ENCODE measurements around the gene PNLIPRP2.

PNLIPRP2 gene

GRCh38 chr10:116610443-116611152, 10.2 kb upstream of the PNLIPRP2 start:
- intact Hi-C loops (cut with DNase I): no loop called here
- DNase-seq: no peak

DNA sequence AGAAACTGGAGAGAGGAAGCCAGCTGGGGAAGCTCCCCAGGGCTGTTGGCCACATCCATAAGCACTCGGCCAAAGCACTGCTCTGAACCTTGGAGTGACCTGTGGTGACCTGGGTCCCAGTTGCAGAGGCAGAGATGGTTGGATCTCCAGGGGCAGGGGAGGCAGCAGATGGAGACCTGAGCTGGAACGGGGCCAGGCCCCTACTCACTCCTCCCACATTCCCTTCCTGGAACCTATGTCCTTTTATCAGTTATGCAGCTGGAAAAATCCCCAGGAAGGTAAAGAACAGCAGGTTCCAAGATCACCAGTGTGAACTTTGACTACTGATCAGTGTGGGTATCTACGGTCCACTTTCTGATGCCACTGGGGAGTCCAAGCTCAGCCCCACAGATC, 9.6 kb upstream of the PNLIPRP2 start:
- DNase-seq: no peak

GRCh38 chr10:116612107-116612769, 8.5 kb upstream of the PNLIPRP2 start:
- no peak for DNase-seq
- intact Hi-C loops (cut with DNase I): no loop called here

More for the DNA sequence above, 9.6 kb upstream of the PNLIPRP2 start:
- intact Hi-C loops (cut with DNase I): no loop called here

DNA sequence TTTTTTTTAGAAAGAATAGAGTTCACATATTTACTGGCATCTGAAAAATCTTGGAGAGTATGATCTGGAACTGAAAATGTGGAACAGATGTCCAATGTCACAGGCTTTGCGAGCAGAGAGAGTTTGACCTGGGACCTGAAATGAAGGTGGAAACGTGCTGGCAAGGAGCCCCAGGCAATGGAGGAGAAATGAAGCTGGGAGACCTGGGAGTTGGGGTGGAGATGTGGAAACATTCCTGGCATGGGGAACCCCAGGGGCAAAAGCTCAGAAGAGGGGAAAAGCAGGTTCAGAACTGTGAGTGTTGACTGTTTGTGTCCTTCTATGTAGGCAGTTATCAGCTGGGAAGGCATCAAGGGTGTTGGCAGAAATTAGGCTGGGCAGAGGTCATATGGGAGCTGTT, 7.3 kb upstream of the PNLIPRP2 start:
- DNase-seq: no peak
- intact Hi-C loops (cut with DNase I): no loop called here

DNA sequence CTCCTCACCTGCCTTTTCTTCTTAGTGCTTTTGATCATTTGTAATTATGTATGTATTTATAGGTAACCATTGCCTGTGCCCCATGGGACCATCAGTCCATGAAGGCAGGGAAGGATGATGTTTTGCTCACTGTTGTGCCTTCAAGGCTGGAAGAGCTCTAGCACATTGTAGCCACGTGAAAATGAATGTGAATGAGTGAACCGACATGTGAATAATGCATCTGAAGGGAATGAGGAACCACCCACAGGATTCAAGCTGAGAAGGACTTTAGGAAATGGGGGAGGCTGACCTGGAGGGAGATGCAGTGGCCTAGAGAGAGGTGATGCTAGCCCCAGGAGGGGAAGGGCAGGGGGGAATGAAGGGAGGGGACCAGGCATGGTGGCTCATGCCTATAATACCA, 6.0 kb upstream of the PNLIPRP2 start:
- no peak for DNase-seq
- intact Hi-C loops (cut with DNase I): no loop called here

DNA sequence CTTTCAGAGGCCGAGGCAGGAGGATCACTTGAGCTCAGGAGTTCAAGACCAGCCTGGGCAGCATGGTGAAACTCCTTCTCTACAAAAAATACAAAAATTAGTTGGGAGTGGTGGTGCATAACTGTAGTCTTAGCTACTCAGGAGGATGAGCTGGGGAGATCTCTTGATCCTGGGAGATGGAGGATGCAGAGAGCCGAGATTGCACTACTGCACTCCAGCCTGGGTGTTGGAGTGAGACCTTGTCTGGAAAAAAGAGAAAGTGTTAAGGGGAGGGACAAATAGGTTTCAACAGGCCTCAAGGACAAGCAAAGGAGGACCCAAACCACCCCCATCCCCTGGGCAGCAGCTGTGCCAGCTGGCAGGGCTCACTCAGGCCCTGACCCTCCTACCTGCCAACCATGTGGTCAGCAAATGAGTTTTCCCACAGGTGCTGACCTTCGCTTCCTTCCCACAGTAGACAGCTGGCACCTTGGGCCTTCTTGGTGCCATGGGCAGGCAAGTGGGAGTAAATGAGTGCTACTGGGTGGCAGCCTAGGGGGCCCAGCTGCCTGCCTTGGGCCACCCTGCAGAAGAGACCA, 5.5 kb upstream of the PNLIPRP2 start:
- intact Hi-C loops (cut with DNase I): no loop called here

DNA sequence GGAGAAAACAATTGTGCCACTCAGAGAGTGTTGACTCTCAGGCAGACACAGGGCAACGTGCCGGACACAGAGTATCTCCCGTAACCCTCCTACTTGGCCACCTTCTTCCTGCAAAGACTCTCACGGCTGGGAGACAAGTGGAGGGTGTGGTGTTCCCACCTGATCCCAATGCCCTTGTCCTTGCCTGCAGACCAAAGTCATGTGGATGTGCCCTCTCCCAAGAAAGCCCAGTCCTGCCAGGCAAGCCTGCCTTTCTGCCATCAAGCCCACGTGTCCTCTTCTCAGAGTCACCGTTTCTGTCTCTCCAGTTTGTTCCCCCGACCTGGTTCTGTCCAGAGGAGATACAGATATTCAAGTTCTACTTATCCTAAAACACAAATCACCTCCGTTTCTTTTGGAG, 723 bp downstream of the PNLIPRP2 start:
- intact Hi-C loops (cut with DNase I): no loop called here
- no peak for DNase-seq

More for the DNA sequence above, 5.5 kb upstream of the PNLIPRP2 start:
- no peak for DNase-seq

DNA sequence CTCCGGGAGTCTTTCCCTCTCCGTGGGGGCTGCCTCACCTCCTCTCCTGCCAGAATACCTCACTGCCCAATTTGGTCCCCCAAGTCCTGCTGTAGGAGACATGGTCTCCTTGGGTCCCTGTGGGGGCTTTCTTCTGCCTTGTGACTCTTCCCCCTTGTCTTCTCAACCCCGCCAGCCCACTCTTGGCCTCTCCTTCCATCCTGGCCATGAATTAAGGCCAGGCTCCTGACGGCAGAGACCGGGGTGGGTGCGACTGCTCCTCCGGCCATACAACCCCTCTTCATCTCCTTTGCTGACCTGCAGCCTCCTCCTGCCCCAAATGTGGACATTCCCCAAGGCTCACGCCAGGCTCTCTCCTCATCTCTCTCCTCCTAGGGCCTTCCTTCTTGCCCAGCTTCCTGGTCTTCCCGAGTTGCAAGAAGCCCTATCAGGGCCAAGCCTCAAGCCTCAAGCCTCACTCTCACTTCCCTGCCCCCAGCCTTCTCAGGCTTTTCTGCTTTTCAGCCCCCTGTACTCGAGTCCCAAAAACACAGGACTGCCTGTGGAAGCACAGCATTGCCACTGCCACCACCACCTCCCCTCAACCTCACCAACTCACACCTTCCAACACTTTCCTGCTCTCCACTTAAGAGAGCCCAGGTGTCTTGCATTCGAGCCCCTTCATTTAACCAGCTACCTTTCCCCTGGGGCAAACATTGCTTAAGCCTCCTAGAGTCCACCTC, 1.3 kb downstream of the PNLIPRP2 start:
- intact Hi-C loops (cut with DNase I): no loop called here
- no peak for DNase-seq

GRCh38 chr10:116625845-116626244, 5.1 kb downstream of the PNLIPRP2 start:
- no peak for DNase-seq
- intact Hi-C loops (cut with DNase I): no loop called here

DNA sequence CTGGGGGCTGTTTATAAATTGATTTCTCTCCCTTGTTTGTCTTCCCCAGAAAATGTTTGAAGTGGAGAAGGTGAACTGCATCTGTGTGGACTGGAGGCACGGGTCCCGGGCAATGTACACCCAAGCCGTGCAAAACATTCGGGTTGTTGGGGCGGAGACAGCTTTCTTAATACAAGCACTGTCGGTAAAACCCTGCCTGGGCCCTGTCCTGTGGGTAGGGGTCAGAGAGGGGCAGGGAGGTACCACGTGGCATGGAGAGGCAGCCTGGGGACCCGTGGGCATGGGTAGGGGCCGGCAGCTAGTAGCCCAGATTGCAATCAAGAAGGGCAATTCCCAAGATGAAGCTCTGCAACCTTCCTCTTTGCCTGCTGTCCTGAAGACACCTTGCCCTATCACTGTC, 6.1 kb downstream of the PNLIPRP2 start:
- no peak for DNase-seq
- intact Hi-C loops (cut with DNase I): no loop called here

GRCh38 chr10:116627386-116627933, 6.7 kb downstream of the PNLIPRP2 start:
- intact Hi-C loops (cut with DNase I): no loop called here
- peak in 19 of 42 donors; percentile 7 to 58 (median 23) for DNase-seq

DNA sequence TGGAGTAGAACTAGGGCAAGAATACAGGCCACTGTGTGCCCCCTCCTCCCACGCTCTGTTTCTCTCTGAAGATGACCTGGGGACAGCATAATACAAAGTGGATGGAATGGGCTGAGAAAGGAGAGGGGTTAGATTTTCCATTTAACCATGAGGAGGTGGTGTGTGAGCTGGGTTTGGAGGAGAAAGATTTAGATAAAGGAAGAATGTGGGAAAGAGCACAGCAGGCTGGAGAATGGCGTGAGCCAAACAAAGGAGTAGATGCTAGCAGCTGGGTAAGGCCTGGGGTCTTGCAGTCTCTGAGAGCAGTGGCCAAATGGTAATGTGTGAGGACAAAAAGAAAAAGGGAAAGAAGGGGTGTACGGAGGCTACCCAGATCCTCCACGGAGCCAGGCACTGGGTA, 8.6 kb downstream of the PNLIPRP2 start:
- no peak for DNase-seq
- intact Hi-C loops (cut with DNase I): no loop called here

DNA sequence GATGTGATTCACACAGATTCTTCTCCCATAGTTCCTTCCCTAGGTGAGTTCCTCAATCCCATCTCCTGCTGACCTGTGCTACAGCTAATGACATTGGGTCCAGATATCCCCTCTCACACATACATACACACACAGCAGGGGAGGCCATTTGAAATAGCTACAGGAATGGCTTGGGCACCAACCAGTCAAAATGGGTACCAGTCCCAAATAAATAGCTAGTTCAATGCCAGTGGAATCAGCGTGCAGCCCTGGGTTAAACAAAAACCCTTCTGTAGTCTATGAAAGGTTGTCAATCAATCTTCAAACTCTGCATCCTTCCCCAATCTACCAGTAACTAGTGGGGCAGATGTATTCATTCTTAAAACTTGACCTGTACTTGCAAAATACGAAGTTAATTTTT, 9.3 kb downstream of the PNLIPRP2 start:
- DNase-seq: no peak
- intact Hi-C loops (cut with DNase I): no loop called here

DNA sequence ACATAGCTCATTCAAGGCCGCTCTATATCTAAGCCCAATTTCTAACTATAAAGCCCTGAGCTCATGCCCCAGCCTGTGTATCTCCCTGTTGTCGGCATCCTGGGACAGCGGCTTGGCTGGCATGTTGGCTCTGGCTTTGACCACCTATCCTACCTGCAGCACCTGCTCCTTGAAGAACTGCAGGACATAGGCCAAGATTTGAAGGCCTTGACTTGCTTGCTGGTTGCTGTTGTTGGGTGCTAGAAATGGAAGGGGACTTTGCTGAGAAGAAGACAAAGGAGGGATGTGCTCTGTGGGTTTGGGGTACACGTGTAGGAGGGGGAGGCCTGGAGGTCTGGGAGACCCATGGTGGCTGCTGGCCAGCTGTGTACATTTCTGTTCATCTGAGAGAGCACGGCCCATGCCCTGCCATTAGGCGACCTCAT, 11.1 kb downstream of the PNLIPRP2 start:
- intact Hi-C loops (cut with DNase I): no loop called here

GRCh38 chr10:116632596-116633215, 12.0 kb downstream of the PNLIPRP2 start:
- intact Hi-C loops (cut with DNase I): no loop called here
- DNase-seq: no peak

More for the DNA sequence above, 11.1 kb downstream of the PNLIPRP2 start:
- DNase-seq: no peak

- intact Hi-C loops (cut with DNase I): no loop called here
- no peak for DNase-seq
Measured at GRCh38 chr10:116633216-116633600, 12.5 kb downstream of the PNLIPRP2 start.

- intact Hi-C loops (cut with DNase I): no loop called here
- no peak for DNase-seq
Measured at GRCh38 chr10:116634126-116634975, 13.6 kb downstream of the PNLIPRP2 start.

DNA sequence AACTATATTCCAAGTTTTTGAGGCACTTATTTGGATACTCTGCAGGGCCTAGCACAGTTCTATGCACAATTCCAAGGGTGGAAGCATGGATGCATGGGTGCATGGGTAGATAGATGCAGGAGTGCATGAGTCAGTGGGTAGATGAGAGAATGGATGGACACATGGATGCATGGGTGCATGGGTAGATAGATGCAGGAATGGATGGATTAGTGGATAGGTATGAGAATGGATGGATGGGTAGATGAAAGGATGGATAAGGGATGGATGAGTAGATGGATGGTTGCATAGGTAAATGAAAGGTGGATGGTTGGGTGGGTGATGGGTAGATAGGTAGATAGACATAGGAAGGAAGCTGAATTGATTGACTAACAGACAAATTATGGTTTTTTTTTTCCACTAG, 15.6 kb downstream of the PNLIPRP2 start:
- intact Hi-C loops (cut with DNase I): no loop called here
- DNase-seq: no peak

All from head of caudate nucleus (tissue), 42 donors.